Frontal cortex (tissue), 4 donors: Measurements from ENCODE around the gene APOBEC3G. TPM values are rescaled to one million over a fixed set of nuclear protein-coding genes. Genes with fewer than 3 reads are reported as not detected.
A peak's percentile ranks its signal among the peaks of the same experiment; 100 is the strongest.

Experiments
- DNase-seq, 2 donors: peaks; one replicate each; pipeline ENCODE4 v3.0.0; 2012; ENCODE audit warnings: low spot score in 2 of 2
- FAIRE-seq: peaks from 2 replicates; lab custom pipeline; 2012; peaks lifted over from hg19 to GRCh38; lab: Jason Lieb, UNC
- total RNA-seq: library from RNA; depleted of rRNA; stranded (reverse); fragments of >200 nt; gene quantifications from one replicate; pipeline ENCODE4 v1.2.3, GENCODE V29; 2014
- donor health status: control.
- donor health status: control.
- donor health status: control.

APOBEC3G gene
- total RNA-seq, 1 donor from 2014 or later, result 0.41 TPM

- no peak for FAIRE-seq
- DNase-seq, result no peak
Measured at GRCh38 chr22:39088685-39089032, 11.6 kb downstream of the APOBEC3G start.

DNA sequence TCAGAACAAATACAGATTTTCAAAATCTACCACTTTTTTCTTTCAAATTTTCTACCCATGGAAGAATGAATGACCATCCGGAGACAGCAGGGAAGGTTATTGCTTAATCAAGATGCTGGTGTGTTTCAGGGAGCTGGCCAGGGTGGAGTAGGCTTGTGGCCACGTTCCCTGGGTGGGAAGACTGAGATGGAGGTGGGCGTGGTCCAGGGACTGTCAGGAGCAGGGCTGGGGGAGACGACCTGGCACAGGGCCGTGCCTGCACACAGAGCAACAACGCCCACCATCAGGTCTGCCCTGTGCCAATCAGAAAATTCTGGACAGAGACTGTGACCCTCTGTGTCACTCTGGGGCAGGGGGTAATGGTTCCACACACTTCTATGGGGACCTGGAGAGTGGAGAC, 12.9 kb downstream of the APOBEC3G start:
- FAIRE-seq (no peak), DNase-seq (no peak)

- DNase-seq (no peak), FAIRE-seq (no peak)
Measured at GRCh38 chr22:39090426-39091064, 13.5 kb downstream of the APOBEC3G start.

DNA sequence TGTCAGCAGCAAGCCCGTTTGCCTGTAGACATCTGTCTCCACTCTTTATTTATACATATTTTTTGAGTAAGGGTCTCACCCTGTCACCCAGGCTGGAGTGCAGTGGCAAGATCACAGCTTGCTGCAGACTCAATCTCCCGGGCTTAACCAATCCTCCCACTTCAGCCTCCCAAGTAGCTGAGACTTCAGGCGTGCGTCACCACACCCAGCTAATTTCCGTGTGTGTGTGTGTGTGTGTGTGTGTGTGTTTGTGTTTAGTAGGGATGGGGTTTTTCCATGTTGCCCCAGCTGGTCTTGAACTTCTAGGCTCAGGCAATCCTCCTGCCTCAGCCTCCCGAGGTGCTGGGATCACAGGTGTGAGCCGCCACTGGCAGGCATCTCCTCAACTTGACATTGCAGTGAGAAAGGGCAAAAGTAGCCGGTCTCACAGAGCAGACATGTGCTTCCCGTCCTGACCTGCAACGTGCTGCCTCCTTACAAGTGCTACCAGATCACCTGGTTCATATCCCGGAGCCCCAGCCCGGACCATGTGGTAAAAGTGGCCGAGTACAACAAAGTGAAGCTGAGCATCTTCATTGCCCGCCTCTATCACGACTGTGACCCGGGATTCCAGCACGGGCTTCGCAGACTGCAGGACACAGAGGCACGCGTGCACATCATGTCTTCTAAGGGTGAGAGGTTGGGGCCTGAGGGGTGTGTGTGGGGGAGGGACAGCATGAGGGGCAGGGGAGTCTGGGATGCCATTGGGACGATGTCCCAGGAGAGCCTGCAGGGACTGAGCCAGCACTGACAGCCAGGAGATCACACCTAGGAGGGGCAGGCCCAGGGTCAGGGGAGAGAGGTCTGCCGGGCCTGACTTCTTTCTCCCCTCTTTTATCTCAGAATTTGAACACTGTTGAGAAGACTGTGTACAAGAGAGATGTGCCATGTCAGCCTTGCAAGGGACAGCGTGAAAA, 14.3 kb downstream of the APOBEC3G start:
- no peak for DNase-seq
- no peak for FAIRE-seq

DNA sequence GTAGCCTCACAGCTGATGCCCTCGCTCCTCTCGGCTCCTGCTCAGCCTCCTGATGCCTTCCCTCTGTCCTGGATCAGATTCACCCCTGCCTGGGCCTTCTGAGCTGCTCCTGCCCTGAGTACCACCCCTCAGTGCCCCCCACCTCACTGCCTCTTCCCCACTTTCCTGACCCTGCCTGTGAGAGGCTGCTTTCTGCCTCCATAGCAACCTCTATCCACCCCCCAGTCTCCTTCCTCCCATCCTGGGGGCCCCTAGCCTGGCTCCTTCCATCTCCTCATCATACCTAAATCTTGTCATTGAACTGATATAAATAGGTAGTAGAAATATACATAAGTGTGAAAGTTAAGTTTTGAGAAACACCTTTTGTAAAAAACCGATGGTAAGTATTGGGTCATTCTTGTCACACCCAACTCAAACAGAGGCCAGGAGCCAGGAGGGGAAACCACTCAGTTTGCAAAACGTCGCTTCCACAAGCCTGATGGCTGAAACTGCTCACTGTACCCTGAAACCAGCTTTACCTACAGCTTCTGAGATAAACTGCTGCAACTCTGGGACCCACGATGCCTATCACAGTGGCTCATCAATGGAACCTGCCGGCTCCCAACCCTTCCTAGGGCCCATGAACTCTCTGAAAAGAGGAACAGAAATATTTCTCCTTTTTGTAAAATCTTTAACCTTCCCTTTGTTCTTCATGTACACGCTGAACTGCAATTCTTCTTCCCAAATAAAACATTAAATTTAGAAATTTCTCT, 15.2 kb downstream of the APOBEC3G start:
- DNase-seq, result no peak
- FAIRE-seq, result no peak

DNA sequence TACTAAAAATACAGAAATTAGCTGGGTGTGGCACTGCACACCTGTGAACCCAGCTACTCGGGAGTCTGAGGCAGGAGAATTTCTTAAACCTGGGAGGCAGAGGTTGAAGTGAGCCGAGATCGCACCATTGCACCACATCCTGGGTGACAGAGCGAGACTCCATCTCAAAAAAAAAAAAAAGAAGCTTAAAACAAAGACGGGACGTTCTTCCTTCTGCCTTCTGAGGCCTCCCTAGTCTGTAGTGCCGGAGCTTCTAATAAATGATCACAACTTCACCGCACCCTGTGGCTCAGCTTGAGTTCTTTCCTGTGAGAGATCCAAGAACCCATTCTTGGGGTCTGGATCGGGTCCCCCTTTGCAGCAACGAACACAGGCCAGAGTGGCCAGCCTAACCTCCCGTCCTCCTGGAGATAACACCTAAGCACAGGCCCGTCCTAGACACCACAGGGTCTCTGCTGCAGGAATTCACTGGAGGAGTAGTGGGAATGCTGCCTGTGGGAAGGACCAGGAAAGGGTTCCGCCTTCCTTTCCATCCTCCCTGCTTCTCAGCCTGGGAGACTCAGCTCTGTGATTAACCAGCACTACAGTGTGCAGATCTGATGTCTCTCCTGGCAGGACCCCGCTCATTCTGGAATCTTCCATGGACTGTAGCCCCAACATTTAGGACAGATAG, 17.8 kb downstream of the APOBEC3G start:
- FAIRE-seq (no peak), DNase-seq (no peak)

GRCh38 chr22:39095971-39096370, 18.9 kb downstream of the APOBEC3G start:
- DNase-seq, result no peak
- FAIRE-seq, result no peak

GRCh38 chr22:39097098-39098020, 20.3 kb downstream of the APOBEC3G start, which contains the start of gene APOBEC3H:
Gene APOBEC3H (plus strand): TSS chr22:39097244. CDS start chr22:39100279, 3,035 bp downstream.
- FAIRE-seq (no peak), DNase-seq (peak in 1 of 2 donors; percentile 12)

DNA sequence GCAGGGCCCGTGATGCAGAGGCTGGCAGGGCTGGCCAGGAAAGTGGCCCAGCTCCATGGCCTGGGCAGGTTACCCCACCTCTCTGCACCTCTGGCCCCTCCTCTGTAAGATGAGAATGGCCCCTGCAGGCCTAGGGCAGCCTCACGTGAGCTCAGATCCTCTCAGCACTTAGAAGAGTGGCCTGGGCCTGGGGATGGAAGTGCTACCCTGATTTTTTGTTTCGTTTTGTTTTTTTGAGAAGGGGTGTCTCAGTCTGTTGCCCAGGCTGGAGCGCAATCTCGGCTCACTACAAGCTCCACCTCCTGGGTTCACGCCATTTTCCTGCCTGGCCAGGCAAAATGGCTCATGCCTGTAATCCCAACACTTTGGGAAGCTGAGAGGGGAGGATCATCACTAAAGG, 21.0 kb downstream of the APOBEC3G start:
- DNase-seq (no peak), FAIRE-seq (no peak)

DNA sequence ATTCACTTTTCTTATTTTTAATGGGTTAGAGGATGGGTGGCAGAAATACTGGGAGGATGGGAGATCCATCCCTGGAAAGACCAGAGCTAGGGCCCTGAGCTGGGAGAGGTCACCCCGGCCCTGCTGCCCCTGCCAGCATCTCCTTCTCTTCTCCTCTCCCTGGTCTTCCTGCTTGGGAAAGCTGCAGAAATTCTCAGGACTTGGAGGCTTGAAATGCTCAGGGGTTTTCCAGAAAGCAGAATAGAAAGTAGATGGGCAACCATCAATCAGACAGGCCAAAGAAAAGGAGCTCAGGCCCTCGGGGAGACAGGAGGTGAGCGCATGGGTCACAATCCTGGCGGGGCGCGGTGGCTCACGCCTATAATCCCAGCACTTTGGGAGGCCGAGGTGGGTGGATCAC, 21.5 kb downstream of the APOBEC3G start:
- no peak for FAIRE-seq
- DNase-seq, result no peak

GRCh38 chr22:39101226-39101625, 24.2 kb downstream of the APOBEC3G start:
- no peak for FAIRE-seq
- DNase-seq, result no peak

DNA sequence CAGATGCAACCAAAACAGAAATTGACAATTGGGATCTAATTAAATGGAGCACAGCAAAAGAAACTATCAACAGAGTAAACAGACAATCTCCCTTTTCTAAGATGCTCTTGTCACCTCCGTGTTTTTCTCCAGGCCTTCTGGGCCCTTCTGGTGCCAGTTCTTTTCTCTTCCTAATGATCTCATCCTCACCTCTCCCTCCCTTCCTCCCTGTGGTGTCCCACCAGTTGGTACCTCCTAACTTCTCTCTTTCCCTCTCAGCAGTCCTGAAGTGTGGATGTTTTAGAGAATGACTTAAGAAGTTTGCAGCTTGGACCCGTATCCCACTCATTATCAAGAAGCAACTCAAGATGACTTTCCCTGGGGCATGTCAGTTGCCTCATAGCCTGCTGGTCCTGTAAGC, 26.4 kb downstream of the APOBEC3G start:
- FAIRE-seq (no peak), DNase-seq (no peak)

- FAIRE-seq (no peak), DNase-seq (no peak)
Measured at GRCh38 chr22:39106326-39106725, 29.3 kb downstream of the APOBEC3G start.

GRCh38 chr22:39108487-39108886, 31.4 kb downstream of the APOBEC3G start:
- FAIRE-seq, result no peak
- DNase-seq, result no peak

GRCh38 chr22:39109361-39109760, 32.3 kb downstream of the APOBEC3G start:
- FAIRE-seq (no peak), DNase-seq (no peak)

DNA sequence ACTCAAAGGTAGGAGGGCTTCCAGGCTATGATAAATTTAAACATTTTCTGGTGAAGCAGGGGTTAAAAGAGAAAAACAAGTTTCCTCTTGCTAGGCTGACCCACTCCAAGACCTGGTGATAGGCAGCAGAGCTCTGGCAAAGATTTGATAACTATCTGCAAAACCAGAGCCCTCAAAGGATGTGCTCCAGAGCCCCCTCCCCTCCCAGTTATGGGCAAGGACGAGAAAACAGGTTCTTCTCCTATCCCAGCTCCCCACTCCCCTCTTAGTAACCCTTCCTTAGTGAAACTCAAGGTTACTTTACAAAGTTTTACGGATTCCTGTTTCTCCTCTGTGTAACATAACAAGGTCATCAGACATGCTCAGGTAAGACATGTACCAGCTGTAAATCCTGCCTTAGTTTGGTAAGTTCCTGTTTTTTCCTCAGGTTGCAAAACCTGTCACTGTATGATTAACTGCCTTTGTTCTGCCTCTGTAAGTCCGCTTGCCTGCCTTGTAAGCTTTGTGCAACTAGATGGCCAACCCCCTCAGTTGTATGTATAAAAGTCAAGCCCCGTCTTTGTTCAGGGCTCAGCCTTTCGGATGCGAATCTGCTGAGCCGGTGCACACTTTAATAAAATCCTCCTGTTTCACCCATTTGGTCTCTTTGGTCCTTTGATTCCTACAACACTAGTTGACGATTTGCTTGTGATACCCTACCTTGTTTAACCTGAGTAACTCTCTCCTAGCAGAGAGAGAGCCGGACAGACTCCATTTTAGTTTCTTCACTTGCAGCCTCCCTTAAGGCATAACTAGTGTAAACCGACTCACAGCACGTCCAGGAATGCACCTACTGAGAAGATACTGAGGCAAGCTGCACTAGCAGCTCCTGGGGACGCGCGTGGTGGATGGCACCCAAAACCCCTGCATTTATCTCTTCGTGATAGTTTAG, 33.8 kb downstream of the APOBEC3G start:
- no peak for DNase-seq

DNA sequence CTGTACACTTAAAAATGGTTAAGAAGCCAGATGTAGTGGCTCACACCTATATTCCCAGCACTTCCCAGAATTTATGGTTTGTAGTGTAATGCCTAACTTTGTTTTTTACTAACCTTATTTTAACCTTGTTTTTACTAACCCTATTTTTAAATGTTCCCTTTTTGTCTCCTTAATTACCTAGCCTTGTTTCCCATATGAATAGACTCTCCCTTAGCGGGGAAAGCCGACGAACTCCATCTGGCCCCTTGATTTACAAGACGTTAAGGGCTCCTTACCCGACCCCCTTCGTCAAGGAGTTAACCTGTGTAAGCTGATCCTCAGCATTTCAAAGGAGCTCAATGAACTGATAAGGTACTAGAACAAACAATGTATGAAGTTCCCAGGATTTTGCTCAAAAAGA, 37.0 kb downstream of the APOBEC3G start:
- no peak for FAIRE-seq
- no peak for DNase-seq

More for the DNA sequence above, 33.8 kb downstream of the APOBEC3G start:
- FAIRE-seq, result no peak

DNA sequence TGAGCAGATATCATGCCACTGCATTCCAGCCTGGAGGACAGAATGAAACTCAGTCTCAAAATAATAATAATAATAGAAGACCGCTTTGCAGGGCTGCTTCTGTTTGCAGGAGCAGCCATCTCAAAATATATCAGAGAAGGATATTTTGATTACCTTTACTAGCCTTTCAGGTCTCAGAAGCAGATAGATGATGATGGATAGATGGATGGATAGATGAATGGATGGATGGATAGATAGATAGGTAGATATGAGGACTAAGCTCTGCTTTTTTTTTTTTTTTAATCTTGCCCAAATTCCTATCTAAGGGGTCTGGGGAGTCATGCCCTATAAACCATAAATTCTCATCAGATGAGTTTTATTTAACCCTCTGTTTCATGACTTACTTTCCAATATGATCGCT, 38.5 kb downstream of the APOBEC3G start:
- DNase-seq (no peak), FAIRE-seq (no peak)
